Anterior cingulate cortex (tissue), 58 donors: ENCODE measurements around the gene CDK14.

Source experiments
- DNase-seq, 58 donors: peaks; one replicate each; lab custom pipeline; 2025; lab: John Stamatoyannopoulos, UW

CDK14 gene

GRCh38 chr7:90596671-90597562, 796 bp downstream of the CDK14 start:
- peak in 7 of 58 donors; percentile 3 to 49 (median 25) for DNase-seq

- no peak for DNase-seq
These were observed 1.6 kb downstream of the CDK14 start for GRCh38 chr7:90597563-90598253.

GRCh38 chr7:90599038-90599437, 2.9 kb downstream of the CDK14 start:
- no peak for DNase-seq

- no peak for DNase-seq
These were observed 3.9 kb downstream of the CDK14 start for GRCh38 chr7:90599892-90600555.

GRCh38 chr7:90602303-90602702, 6.2 kb downstream of the CDK14 start:
- no peak for DNase-seq

- DNase-seq, result no peak
These were observed 7.2 kb downstream of the CDK14 start for GRCh38 chr7:90603346-90603745.

GRCh38 chr7:90604383-90604782, 8.3 kb downstream of the CDK14 start:
- DNase-seq, result no peak

- DNase-seq, result peak in 1 of 58 donors; percentile 1
These were observed 8.9 kb downstream of the CDK14 start for GRCh38 chr7:90605055-90605454.

GRCh38 chr7:90607196-90607595, 11.1 kb downstream of the CDK14 start:
- no peak for DNase-seq

GRCh38 chr7:90610105-90610504, 14.0 kb downstream of the CDK14 start:
- DNase-seq, result no peak

GRCh38 chr7:90611115-90611514, 15.0 kb downstream of the CDK14 start:
- DNase-seq, result no peak

- no peak for DNase-seq
These were observed 17.0 kb downstream of the CDK14 start for GRCh38 chr7:90613088-90613498.

- no peak for DNase-seq
These were observed 21.3 kb downstream of the CDK14 start for GRCh38 chr7:90617442-90617841.

GRCh38 chr7:90618876-90619275, 22.8 kb downstream of the CDK14 start:
- no peak for DNase-seq

- DNase-seq, result no peak
These were observed 25.1 kb downstream of the CDK14 start for GRCh38 chr7:90621125-90621746.

GRCh38 chr7:90621747-90622140, 25.6 kb downstream of the CDK14 start:
- DNase-seq, result no peak

GRCh38 chr7:90622670-90623069, 26.5 kb downstream of the CDK14 start:
- DNase-seq, result no peak

- DNase-seq, result no peak
These were observed 28.2 kb downstream of the CDK14 start for GRCh38 chr7:90624225-90624911.

- peak in 1 of 58 donors; percentile 21 for DNase-seq
These were observed 28.9 kb downstream of the CDK14 start for GRCh38 chr7:90625051-90625450.

- peak in 6 of 58 donors; percentile 1 to 59 (median 4) for DNase-seq
These were observed 29.4 kb downstream of the CDK14 start for GRCh38 chr7:90625562-90625961.
